HepG2 (cell line): ENCODE results near the gene BANP. TPM values are rescaled to one million over a fixed set of nuclear protein-coding genes. Genes with fewer than 3 reads are reported as not detected.
A peak's percentile ranks its signal among the peaks of the same experiment; 100 is the strongest.

Source experiments
- HDAC2 ChIP-seq: sonication (generic); formaldehyde crosslinking; IDR thresholded peaks from 2 replicates; pipeline ENCODE4 v1.4.0; 2020; ENCODE audit warnings: missing genetic modification reagents
- HMG20A ChIP-seq: IDR thresholded peaks from 2 replicates; pipeline ENCODE4 v1.6.1; 2016; ENCODE audit warnings: borderline replicate concordance
- MIXL1 ChIP-seq: IDR thresholded peaks from 2 replicates; pipeline ENCODE4 v1.6.1; 2016
- MYNN ChIP-seq: sonication (generic); formaldehyde crosslinking; IDR thresholded peaks from 2 replicates; pipeline ENCODE4 v1.4.0; 2020; ENCODE audit warnings: mild to moderate bottlenecking, low read depth, missing genetic modification reagents
- NCOA5 ChIP-seq: sonication (generic); formaldehyde crosslinking; IDR thresholded peaks from 2 replicates; pipeline ENCODE4 v1.4.0; 2020; ENCODE audit warnings: missing genetic modification reagents
- POLR2AphosphoS5 ChIP-seq: IDR thresholded peaks from 2 replicates; pipeline ENCODE4 v1.6.1; 2012; ENCODE audit warnings: low read depth, low read length
- SATB2 ChIP-seq: sonication (generic); formaldehyde crosslinking; IDR thresholded peaks from 2 replicates; pipeline ENCODE4 v1.5.0; 2020; ENCODE audit warnings: missing genetic modification reagents
- SRSF9 ChIP-seq: fragments of 200-400 bp; formaldehyde crosslinking; IDR thresholded peaks from 2 replicates; pipeline ENCODE4 v1.6.1; 2018; ENCODE audit warnings: borderline replicate concordance, mild to moderate bottlenecking, low read depth, low read length; ENCODE audit not compliant: insufficient read depth, poor library complexity, severe bottlenecking
- ZNF205 ChIP-seq: IDR thresholded peaks from 2 replicates; pipeline ENCODE4 v1.6.1; 2018; ENCODE audit warnings: missing biosample characterization, missing genetic modification reagents
- ZNF263 ChIP-seq: sonication (generic); formaldehyde crosslinking; IDR thresholded peaks from 2 replicates; pipeline ENCODE4 v1.4.0; 2020; ENCODE audit warnings: missing genetic modification reagents
- ZNF296 ChIP-seq: sonication (generic); formaldehyde crosslinking; conservative IDR thresholded peaks from 2 replicates; pipeline ENCODE4 v1.5.0; 2020; ENCODE audit warnings: mild to moderate bottlenecking, missing genetic modification reagents
- ZNF605 ChIP-seq: sonication (generic); formaldehyde crosslinking; IDR thresholded peaks from 2 replicates; pipeline ENCODE4 v1.8.0; 2022; ENCODE audit warnings: mild to moderate bottlenecking, missing genetic modification reagents
- ZNF776 ChIP-seq: sonication (generic); formaldehyde crosslinking; IDR thresholded peaks from 2 replicates; pipeline ENCODE4 v1.4.0; 2020; ENCODE audit warnings: mild to moderate bottlenecking, missing genetic modification reagents
- polyA plus RNA-seq, 8 experiments: library from polyadenylated mRNA; depleted of rRNA in 3 of 8; stranded (reverse) in 7 of 8; unstranded in 1 of 8; fragments of >200 nt; fragmentation: Illumina TruSeq in 4 of 8; extraction: Trizol in 4 of 8; gene quantifications; 2 replicates each; pipeline versions ENCODE4 v1.2.1 to v1.2.3, GENCODE V29; 2011 to 2016; ENCODE audit warnings: low read depth in 4 of 8, missing spikeins in 1 of 8, mixed read lengths in 1 of 8; ENCODE audit not compliant: insufficient read depth in 1 of 8
- total RNA-seq, 5 experiments: library from RNA; depleted of rRNA; stranded (reverse); fragments of >200 nt; fragmentation: Illumina TruSeq; extraction: Trizol; gene quantifications; 2 replicates each; pipeline ENCODE4 v1.2.3, GENCODE V29; 2016; ENCODE audit warnings: low read depth in 1 of 5
- TF ChIP-seq, protein P1 (sequence below): IDR thresholded peaks from 2 replicates; pipeline ENCODE4 v1.6.1; 2016; ENCODE audit warnings: low read depth, missing genetic modification reagents, missing compliant biosample characterization
- TF ChIP-seq, protein P2 (sequence below): IDR thresholded peaks from 2 replicates; pipeline ENCODE4 v1.6.1; 2016; ENCODE audit warnings: missing compliant biosample characterization, missing genetic modification reagents, borderline replicate concordance
- TF ChIP-seq, protein P3 (sequence below): IDR thresholded peaks from 2 replicates; pipeline ENCODE4 v1.4.0; 2020; ENCODE audit warnings: mild to moderate bottlenecking, missing genetic modification reagents
- TF ChIP-seq, protein P4 (sequence below): sonication (generic); formaldehyde crosslinking; IDR thresholded peaks from 2 replicates; pipeline ENCODE4 v1.4.0; 2020; ENCODE audit warnings: mild to moderate bottlenecking, missing genetic modification reagents
- TF ChIP-seq, protein P5 (sequence below): sonication (generic); formaldehyde crosslinking; IDR thresholded peaks from 2 replicates; pipeline ENCODE4 v1.4.0; 2020; ENCODE audit warnings: mild to moderate bottlenecking, missing genetic modification reagents

The BANP gene
- total and polyA plus RNA-seq, 2 of the 13 experiments (the other 11 are each of a cell fraction or from before 2014, with no cell fraction given) = 20.2 to 23.8 TPM

DNA sequence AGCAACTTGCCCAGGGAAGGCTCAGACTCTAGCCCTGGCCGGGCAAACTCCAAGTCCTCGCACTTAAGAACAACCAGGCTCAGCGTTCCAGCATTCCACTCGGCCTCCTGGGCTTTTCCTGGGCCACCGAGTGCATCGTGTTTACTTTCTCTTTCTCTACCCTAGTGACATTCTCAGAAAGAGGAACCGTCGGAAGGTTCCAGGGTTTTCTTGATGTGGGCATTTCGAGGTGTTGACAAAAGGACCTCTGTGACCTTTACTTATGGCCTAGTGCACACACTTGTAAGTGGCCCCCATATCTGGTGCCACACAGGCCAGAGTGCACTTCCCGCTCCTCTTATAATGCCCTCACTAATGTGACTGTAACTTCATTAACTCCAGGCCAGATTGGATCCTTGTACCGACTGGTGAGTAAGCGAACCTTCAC lies 3.1 kb upstream of the BANP start (continued):
- TF ChIP-seq ZNF296 (CRISPR knock-in tag) (no peak), HMG20A (CRISPR knock-in tag) (peak; percentile 55; the same call in 1 of the 2 replicates), SATB2 (no peak), SRSF9 (no peak), ZNF605 (CRISPR knock-in tag) (no peak), ZNF263 (0 out of 2 replicates have a peak, but pooled peaks have one; percentile 13), POLR2AphosphoS5 (no peak), NCOA5 (CRISPR knock-in tag) (0 out of 2 replicates have a peak, but pooled peaks have one; percentile 31), ZNF205 (CRISPR knock-in tag) (no peak), ZNF776 (no peak), MYNN (0 out of 2 replicates have a peak, but pooled peaks have one; percentile 42), HDAC2 (CRISPR knock-in tag) (peak; percentile 52; the same call in 1 of the 2 replicates), MIXL1 (0 out of 2 replicates have a peak, but pooled peaks have one; percentile 12)
- TF ChIP-seq, protein P1, sequence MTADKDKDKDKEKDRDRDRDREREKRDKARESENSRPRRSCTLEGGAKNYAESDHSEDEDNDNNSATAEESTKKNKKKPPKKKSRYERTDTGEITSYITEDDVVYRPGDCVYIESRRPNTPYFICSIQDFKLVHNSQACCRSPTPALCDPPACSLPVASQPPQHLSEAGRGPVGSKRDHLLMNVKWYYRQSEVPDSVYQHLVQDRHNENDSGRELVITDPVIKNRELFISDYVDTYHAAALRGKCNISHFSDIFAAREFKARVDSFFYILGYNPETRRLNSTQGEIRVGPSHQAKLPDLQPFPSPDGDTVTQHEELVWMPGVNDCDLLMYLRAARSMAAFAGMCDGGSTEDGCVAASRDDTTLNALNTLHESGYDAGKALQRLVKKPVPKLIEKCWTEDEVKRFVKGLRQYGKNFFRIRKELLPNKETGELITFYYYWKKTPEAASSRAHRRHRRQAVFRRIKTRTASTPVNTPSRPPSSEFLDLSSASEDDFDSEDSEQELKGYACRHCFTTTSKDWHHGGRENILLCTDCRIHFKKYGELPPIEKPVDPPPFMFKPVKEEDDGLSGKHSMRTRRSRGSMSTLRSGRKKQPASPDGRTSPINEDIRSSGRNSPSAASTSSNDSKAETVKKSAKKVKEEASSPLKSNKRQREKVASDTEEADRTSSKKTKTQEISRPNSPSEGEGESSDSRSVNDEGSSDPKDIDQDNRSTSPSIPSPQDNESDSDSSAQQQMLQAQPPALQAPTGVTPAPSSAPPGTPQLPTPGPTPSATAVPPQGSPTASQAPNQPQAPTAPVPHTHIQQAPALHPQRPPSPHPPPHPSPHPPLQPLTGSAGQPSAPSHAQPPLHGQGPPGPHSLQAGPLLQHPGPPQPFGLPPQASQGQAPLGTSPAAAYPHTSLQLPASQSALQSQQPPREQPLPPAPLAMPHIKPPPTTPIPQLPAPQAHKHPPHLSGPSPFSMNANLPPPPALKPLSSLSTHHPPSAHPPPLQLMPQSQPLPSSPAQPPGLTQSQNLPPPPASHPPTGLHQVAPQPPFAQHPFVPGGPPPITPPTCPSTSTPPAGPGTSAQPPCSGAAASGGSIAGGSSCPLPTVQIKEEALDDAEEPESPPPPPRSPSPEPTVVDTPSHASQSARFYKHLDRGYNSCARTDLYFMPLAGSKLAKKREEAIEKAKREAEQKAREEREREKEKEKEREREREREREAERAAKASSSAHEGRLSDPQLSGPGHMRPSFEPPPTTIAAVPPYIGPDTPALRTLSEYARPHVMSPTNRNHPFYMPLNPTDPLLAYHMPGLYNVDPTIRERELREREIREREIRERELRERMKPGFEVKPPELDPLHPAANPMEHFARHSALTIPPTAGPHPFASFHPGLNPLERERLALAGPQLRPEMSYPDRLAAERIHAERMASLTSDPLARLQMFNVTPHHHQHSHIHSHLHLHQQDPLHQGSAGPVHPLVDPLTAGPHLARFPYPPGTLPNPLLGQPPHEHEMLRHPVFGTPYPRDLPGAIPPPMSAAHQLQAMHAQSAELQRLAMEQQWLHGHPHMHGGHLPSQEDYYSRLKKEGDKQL (CRISPR knock-in tag) = peak; percentile 57; the same call in 1 of the 2 replicates
- TF ChIP-seq, protein P2, sequence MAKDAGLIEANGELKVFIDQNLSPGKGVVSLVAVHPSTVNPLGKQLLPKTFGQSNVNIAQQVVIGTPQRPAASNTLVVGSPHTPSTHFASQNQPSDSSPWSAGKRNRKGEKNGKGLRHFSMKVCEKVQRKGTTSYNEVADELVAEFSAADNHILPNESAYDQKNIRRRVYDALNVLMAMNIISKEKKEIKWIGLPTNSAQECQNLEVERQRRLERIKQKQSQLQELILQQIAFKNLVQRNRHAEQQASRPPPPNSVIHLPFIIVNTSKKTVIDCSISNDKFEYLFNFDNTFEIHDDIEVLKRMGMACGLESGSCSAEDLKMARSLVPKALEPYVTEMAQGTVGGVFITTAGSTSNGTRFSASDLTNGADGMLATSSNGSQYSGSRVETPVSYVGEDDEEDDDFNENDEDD = peak; percentile 66; the same call in 1 of the 2 replicates
- TF ChIP-seq, protein P3, sequence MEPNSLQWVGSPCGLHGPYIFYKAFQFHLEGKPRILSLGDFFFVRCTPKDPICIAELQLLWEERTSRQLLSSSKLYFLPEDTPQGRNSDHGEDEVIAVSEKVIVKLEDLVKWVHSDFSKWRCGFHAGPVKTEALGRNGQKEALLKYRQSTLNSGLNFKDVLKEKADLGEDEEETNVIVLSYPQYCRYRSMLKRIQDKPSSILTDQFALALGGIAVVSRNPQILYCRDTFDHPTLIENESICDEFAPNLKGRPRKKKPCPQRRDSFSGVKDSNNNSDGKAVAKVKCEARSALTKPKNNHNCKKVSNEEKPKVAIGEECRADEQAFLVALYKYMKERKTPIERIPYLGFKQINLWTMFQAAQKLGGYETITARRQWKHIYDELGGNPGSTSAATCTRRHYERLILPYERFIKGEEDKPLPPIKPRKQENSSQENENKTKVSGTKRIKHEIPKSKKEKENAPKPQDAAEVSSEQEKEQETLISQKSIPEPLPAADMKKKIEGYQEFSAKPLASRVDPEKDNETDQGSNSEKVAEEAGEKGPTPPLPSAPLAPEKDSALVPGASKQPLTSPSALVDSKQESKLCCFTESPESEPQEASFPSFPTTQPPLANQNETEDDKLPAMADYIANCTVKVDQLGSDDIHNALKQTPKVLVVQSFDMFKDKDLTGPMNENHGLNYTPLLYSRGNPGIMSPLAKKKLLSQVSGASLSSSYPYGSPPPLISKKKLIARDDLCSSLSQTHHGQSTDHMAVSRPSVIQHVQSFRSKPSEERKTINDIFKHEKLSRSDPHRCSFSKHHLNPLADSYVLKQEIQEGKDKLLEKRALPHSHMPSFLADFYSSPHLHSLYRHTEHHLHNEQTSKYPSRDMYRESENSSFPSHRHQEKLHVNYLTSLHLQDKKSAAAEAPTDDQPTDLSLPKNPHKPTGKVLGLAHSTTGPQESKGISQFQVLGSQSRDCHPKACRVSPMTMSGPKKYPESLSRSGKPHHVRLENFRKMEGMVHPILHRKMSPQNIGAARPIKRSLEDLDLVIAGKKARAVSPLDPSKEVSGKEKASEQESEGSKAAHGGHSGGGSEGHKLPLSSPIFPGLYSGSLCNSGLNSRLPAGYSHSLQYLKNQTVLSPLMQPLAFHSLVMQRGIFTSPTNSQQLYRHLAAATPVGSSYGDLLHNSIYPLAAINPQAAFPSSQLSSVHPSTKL = peak; percentile 59
- TF ChIP-seq, protein P4, sequence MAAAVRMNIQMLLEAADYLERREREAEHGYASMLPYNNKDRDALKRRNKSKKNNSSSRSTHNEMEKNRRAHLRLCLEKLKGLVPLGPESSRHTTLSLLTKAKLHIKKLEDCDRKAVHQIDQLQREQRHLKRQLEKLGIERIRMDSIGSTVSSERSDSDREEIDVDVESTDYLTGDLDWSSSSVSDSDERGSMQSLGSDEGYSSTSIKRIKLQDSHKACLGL (CRISPR knock-in tag) = no peak
- TF ChIP-seq, protein P5, sequence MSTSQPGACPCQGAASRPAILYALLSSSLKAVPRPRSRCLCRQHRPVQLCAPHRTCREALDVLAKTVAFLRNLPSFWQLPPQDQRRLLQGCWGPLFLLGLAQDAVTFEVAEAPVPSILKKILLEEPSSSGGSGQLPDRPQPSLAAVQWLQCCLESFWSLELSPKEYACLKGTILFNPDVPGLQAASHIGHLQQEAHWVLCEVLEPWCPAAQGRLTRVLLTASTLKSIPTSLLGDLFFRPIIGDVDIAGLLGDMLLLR = no peak
